Memory B cell (primary cell): Measurements from ENCODE around the gene SLC4A7.
A peak's percentile ranks its signal among the peaks of the same experiment; 100 is the strongest.

Source experiments
- ATAC-seq: fragments of 150-1000 bp; cut with Tn5 transposase; 2 replicates; pipeline ENCODE4 v1.10.0; 2021; ENCODE audit warnings: low read depth, mild to moderate bottlenecking, moderate library complexity
- DNase-seq, 2 donors: peaks; one replicate each; pipeline ENCODE4 v3.0.0; 2022; ENCODE audit warnings: low spot score in 2 of 2
- H3K27ac Mint-ChIP-seq: one replicate; pipeline ENCODE4 v1.8.0; 2022; ENCODE audit warnings: mild to moderate bottlenecking, moderate library complexity, mixed read lengths
- H3K27me3 Mint-ChIP-seq: one replicate; pipeline ENCODE4 v1.8.0; 2022; ENCODE audit warnings: mixed read lengths
- H3K36me3 Mint-ChIP-seq: one replicate; pipeline ENCODE4 v1.8.0; 2022; ENCODE audit warnings: mild to moderate bottlenecking, mixed read lengths
- H3K4me1 Mint-ChIP-seq: one replicate; pipeline ENCODE4 v1.8.0; 2022; ENCODE audit warnings: mixed read lengths
- H3K4me3 Mint-ChIP-seq: one replicate; pipeline ENCODE4 v1.8.0; 2022; ENCODE audit warnings: mild to moderate bottlenecking, moderate library complexity, mixed read lengths
- H3K9me3 Mint-ChIP-seq: one replicate; pipeline ENCODE4 v1.8.0; 2022; ENCODE audit warnings: mixed read lengths

SLC4A7 gene

GRCh38 chr3:27507111-27507510 is 22.9 kb upstream of the SLC4A7 start:
- ATAC-seq (no peak), DNase-seq (no peak)
- Mint-ChIP-seq H3K36me3 (no peaks in the 10 kb centered on the region), H3K27me3 (no peaks in the 10 kb centered on the region), H3K4me3 (no peak overlapping the region), H3K9me3 (no peaks in the 10 kb centered on the region), H3K27ac (no peak overlapping the region), H3K4me1 (no peaks in the 10 kb centered on the region)

DNA sequence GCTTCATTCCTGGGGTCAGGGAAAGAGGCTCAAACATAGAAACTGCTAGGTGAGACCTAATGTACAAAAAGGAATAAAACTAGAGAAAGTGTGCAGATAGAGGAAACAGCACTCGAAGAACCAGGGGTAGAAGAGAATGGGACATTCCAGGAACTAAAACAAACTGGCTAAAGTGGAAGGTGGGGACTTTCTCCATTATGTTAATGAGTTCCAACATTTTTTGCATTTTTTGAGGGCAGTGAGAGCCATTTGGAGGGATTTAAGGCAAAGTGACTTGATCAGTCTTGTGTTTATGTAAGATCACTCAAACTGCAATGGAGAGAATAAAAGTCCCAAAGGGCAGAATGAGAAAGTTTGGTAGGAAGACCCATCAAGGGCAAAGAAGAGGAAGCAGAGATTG is 20.6 kb upstream of the SLC4A7 start:
- Mint-ChIP-seq H3K9me3 (no peaks in the 10 kb centered on the region), H3K27ac (no peak overlapping the region), H3K36me3 (no peaks in the 10 kb centered on the region), H3K4me1 (no peaks in the 10 kb centered on the region), H3K4me3 (no peak overlapping the region), H3K27me3 (no peaks in the 10 kb centered on the region)
- DNase-seq = no peak
- no peak for ATAC-seq

- no peak for ATAC-seq
- H3K27ac Mint-ChIP-seq = no peak overlapping the region
These were observed 19.3 kb upstream of the SLC4A7 start for GRCh38 chr3:27503526-27503925.

GRCh38 chr3:27501759-27502158 is 17.6 kb upstream of the SLC4A7 start:
- no peak for ATAC-seq

More at GRCh38 chr3:27503526-27503925, 19.3 kb upstream of the SLC4A7 start:
- H3K36me3 Mint-ChIP-seq = no peaks in the 10 kb centered on the region
- no peak for DNase-seq
- no peaks in the 10 kb centered on the region for H3K27me3 Mint-ChIP-seq
- no peaks in the 10 kb centered on the region for H3K4me1 Mint-ChIP-seq
- no peaks in the 10 kb centered on the region for H3K9me3 Mint-ChIP-seq
- H3K4me3 Mint-ChIP-seq = no peak overlapping the region

DNA sequence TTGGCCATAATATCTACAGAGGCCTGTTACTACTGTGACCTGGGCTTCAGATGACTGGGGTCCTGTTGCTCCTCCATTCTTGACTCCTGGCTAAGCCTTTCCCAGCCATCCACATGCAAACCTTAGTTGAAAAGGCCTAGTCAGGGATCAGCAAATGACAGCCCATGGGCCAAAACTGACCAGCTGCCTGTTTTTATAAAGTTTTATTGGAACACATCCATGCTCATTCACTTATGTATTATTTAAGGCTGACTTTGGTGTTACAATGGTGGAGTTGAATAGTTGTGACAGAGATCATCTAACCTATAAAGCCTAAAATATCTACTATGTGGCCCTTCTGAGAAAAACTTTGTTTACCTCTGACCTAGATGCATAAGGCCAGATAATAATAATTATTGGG is 16.8 kb upstream of the SLC4A7 start:
- no peak overlapping the region for H3K4me3 Mint-ChIP-seq
- H3K27me3 Mint-ChIP-seq = no peaks in the 10 kb centered on the region
- H3K36me3 Mint-ChIP-seq = no peaks in the 10 kb centered on the region
- DNase-seq (no peak), ATAC-seq (no peak)
- no peak overlapping the region for H3K27ac Mint-ChIP-seq
- no peaks in the 10 kb centered on the region for H3K4me1 Mint-ChIP-seq
- H3K9me3 Mint-ChIP-seq = no peaks in the 10 kb centered on the region

More at GRCh38 chr3:27501759-27502158, 17.6 kb upstream of the SLC4A7 start:
- Mint-ChIP-seq H3K9me3 (no peaks in the 10 kb centered on the region), H3K27me3 (no peaks in the 10 kb centered on the region), H3K4me3 (no peak overlapping the region), H3K4me1 (no peaks in the 10 kb centered on the region), H3K27ac (no peak overlapping the region), H3K36me3 (no peaks in the 10 kb centered on the region)
- no peak for DNase-seq

- Mint-ChIP-seq H3K4me3 (no peak overlapping the region), H3K36me3 (no peaks in the 10 kb centered on the region), H3K27ac (no peak overlapping the region), H3K4me1 (no peaks in the 10 kb centered on the region), H3K27me3 (no peaks in the 10 kb centered on the region), H3K9me3 (no peaks in the 10 kb centered on the region)
- ATAC-seq = no peak
- no peak for DNase-seq
These were observed 15.9 kb upstream of the SLC4A7 start for GRCh38 chr3:27500035-27500434.

- H3K9me3 Mint-ChIP-seq = no peaks in the 10 kb centered on the region
- ATAC-seq (no peak), DNase-seq (no peak)
- no peaks in the 10 kb centered on the region for H3K4me1 Mint-ChIP-seq
- H3K36me3 Mint-ChIP-seq = no peaks in the 10 kb centered on the region
- H3K27ac Mint-ChIP-seq = no peak overlapping the region
- H3K27me3 Mint-ChIP-seq = no peaks in the 10 kb centered on the region
- no peak overlapping the region for H3K4me3 Mint-ChIP-seq
These were observed 10.6 kb upstream of the SLC4A7 start for GRCh38 chr3:27494784-27495183.

GRCh38 chr3:27488821-27489220 is 4.6 kb upstream of the SLC4A7 start:
- no peaks in the 10 kb centered on the region for H3K27me3 Mint-ChIP-seq
- no peak overlapping the region for H3K27ac Mint-ChIP-seq
- H3K9me3 Mint-ChIP-seq = no peaks in the 10 kb centered on the region
- ATAC-seq (no peak), DNase-seq (no peak)
- no peaks in the 10 kb centered on the region for H3K36me3 Mint-ChIP-seq
- H3K4me3 Mint-ChIP-seq = no peak overlapping the region
- H3K4me1 Mint-ChIP-seq = peaks cover 2% of the 10 kb centered on the region

- no peaks in the 10 kb centered on the region for H3K9me3 Mint-ChIP-seq
- DNase-seq (no peak), ATAC-seq (no peak)
- peaks cover 6% of the 10 kb centered on the region for H3K4me1 Mint-ChIP-seq
- H3K27ac Mint-ChIP-seq = no peak overlapping the region
- no peaks in the 10 kb centered on the region for H3K27me3 Mint-ChIP-seq
- H3K36me3 Mint-ChIP-seq = no peaks in the 10 kb centered on the region
- no peak overlapping the region for H3K4me3 Mint-ChIP-seq
These were observed 3.2 kb upstream of the SLC4A7 start for GRCh38 chr3:27487383-27487782.

- Mint-ChIP-seq H3K36me3 (no peaks in the 10 kb centered on the region), H3K4me1 (peaks cover 10% of the 10 kb centered on the region), H3K27me3 (no peaks in the 10 kb centered on the region), H3K9me3 (no peaks in the 10 kb centered on the region), H3K4me3 (peak overlapping the region; percentile 27), H3K27ac (no peak overlapping the region)
- no peak for DNase-seq
- no peak for ATAC-seq
These were observed 2.2 kb upstream of the SLC4A7 start for GRCh38 chr3:27486336-27486735.

DNA sequence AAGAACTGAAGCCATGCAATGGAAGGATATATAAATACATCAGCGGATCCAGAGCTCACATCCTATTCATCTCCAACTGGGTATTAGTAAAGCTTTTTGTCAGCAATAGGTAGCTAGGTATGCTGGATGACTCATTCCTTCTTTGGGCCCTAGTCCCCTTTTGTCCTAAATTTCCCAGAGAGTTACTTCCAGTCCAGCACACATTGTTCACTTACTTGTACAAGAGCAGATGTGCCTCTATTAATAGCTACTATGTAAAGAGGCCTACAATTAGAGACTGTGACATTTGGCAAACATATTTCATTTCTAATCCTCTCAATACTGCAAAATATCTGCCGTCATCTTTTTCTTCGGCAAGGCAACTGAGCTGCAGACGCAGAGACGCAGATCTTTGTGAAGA is 1.7 kb upstream of the SLC4A7 start:
- Mint-ChIP-seq H3K36me3 (no peaks in the 10 kb centered on the region), H3K27ac (no peak overlapping the region), H3K27me3 (no peaks in the 10 kb centered on the region), H3K9me3 (no peaks in the 10 kb centered on the region), H3K4me3 (no peak overlapping the region), H3K4me1 (peaks cover 13% of the 10 kb centered on the region)
- no peak for ATAC-seq
- no peak for DNase-seq

GRCh38 chr3:27483117-27484014 is 818 bp downstream of the SLC4A7 start:
- DNase-seq = peak; percentile 17 to 51
- Mint-ChIP-seq H3K27ac (peak overlapping the region; percentile 89), H3K27me3 (no peaks in the 10 kb centered on the region), H3K4me1 (peaks cover 27% of the 10 kb centered on the region), H3K36me3 (no peaks in the 10 kb centered on the region), H3K9me3 (no peaks in the 10 kb centered on the region), H3K4me3 (peak overlapping the region; percentile 100)
- peak; percentile 6 for ATAC-seq

DNA sequence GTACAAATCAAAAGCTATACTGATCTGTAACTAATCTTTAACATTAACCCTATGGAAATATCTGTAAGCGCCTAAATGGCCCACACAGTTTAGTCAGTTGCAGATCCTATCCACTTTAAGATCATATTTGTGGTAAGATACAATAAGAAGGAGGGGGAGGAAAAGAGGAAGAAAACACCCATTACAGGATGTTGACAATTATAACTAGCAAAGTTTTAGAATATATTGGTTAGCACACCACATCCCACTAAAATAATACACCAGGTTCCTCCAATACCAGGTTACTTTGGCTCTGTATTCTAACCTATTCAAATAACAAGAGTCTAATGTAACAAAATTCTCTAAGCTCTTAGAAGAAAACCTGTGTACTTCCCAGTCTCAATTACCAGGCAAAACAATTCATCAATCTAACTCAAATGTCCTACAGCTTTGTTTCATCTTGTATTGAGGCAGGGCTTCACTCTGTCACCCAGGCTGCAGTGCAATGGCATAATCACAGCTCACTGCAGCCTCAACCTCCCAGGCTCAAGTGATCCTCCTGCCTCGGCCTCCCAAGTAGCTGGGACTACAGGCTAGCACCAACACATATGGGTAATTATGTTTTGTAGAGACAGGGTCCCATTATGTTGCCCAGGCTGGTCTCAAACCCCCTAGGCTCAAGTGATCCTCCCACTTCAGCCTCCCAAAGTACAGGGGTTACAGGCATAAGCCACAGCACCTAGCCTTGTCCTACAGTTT is 4.2 kb downstream of the SLC4A7 start:
- H3K4me1 Mint-ChIP-seq = peaks cover 36% of the 10 kb centered on the region
- peaks cover 14% of the 10 kb centered on the region for H3K36me3 Mint-ChIP-seq
- H3K9me3 Mint-ChIP-seq = peaks cover 6% of the 10 kb centered on the region
- H3K27ac Mint-ChIP-seq = peak overlapping the region; percentile 89
- peak overlapping the region; percentile 73 for H3K4me3 Mint-ChIP-seq
- ATAC-seq = no peak
- no peaks in the 10 kb centered on the region for H3K27me3 Mint-ChIP-seq
- no peak for DNase-seq

- peaks cover 4% of the 10 kb centered on the region for H3K9me3 Mint-ChIP-seq
- peaks cover 14% of the 10 kb centered on the region for H3K36me3 Mint-ChIP-seq
- no peaks in the 10 kb centered on the region for H3K27me3 Mint-ChIP-seq
- H3K4me3 Mint-ChIP-seq = no peak overlapping the region
- H3K4me1 Mint-ChIP-seq = peaks cover 21% of the 10 kb centered on the region
- ATAC-seq (no peak), DNase-seq (no peak)
- peak overlapping the region; percentile 6 for H3K27ac Mint-ChIP-seq
These were observed 12.1 kb downstream of the SLC4A7 start for GRCh38 chr3:27471923-27472550.
